ENCODE measurements around the gene FAM53A.

FAM53A gene

DNA sequence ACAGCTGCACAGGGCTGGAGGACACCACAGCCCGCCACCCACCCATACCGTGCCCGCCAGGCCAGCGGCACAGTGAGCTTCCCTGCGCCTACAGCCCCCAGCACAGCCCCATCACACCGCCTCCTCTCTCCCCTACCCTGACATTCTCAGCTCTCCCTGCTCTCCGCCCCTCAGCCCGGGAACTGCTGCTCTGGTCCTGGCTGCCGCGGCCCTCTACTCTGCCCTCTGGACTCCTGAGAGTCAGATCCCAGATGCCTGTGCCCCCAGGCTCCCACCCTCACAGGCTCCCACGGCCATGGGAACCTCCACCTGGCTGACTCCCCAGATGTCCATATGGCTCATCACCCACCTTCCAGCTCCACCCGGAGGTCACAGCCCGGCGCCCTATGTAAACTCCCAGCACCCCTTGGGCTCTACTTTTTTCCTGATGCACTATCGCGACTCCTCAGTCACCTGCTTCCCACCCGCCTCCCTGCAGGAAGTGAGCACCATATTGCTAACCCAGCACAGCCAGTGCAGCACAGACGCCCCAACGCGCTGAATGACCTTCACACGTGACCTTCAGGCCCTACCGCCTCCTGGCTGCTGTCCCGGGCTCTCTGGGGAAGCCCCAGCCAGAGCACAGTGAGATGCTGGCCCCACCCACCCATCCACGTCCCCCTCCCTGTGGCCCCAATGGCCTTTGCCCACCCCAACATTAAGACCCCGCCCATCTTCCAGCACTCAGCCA, 23.0 kb downstream of the FAM53A start:
- POLR2A ChIA-PET = interaction anchor here (0.6 kb wide), 1 partner anchor 15 kb away, joined by 3 read pairs; no protein-coding TSS in a partner anchor
- CTCF ChIA-PET = no interaction called here
- no peaks in the 10 kb centered on the region for H3K9me3 ChIP-seq (ENCODE audit: control insufficient read depth, insufficient read depth, low read depth, low read length)
- H3K27ac ChIP-seq (ENCODE audit: extremely low read depth, low read depth, low read length) = no peak overlapping the region
- no peaks in the 10 kb centered on the region for H3K36me3 ChIP-seq (ENCODE audit: control insufficient read depth in 2 of 2, insufficient read depth in 1 of 2, low read length in 2 of 2)
- H3K4me1 ChIP-seq (ENCODE audit: control insufficient read depth, insufficient read depth, low read length) = no peaks in the 10 kb centered on the region
- H3K4me3 ChIP-seq (ENCODE audit: low read depth, low read length) = no peak overlapping the region
- TF ChIP-seq ZFHX2 (tag by site-specific recombination; conservative IDR thresholded peaks at IDR 0.05) (0 out of 2 replicates have a peak, but pooled peaks have one; percentile 13), ZNF548 (tag by site-specific recombination; IDR thresholded peaks at IDR 0.05) (no peak), EGR2 (tag by site-specific recombination; IDR thresholded peaks at IDR 0.05; ENCODE audit: low read depth) (peak; percentile 54), ZNF510 (tag by site-specific recombination; IDR thresholded peaks at IDR 0.05; ENCODE audit: insufficient replicate concordance) (no peak), ZNF202 (tag by site-specific recombination; IDR thresholded peaks at IDR 0.05; ENCODE audit: borderline replicate concordance) (no peak), ZFP41 (tag by site-specific recombination; IDR thresholded peaks at IDR 0.05; ENCODE audit: borderline replicate concordance) (no peak)
- TF ChIP-seq, protein P1, sequence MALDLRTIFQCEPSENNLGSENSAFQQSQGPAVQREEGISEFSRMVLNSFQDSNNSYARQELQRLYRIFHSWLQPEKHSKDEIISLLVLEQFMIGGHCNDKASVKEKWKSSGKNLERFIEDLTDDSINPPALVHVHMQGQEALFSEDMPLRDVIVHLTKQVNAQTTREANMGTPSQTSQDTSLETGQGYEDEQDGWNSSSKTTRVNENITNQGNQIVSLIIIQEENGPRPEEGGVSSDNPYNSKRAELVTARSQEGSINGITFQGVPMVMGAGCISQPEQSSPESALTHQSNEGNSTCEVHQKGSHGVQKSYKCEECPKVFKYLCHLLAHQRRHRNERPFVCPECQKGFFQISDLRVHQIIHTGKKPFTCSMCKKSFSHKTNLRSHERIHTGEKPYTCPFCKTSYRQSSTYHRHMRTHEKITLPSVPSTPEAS (tag by site-specific recombination; IDR thresholded peaks at IDR 0.05) = no peak

- CTCF ChIA-PET = no interaction called here
- H3K36me3 ChIP-seq (ENCODE audit: control insufficient read depth in 2 of 2, insufficient read depth in 1 of 2, low read length in 2 of 2) = no peaks in the 10 kb centered on the region
- no peaks in the 10 kb centered on the region for H3K4me1 ChIP-seq (ENCODE audit: control insufficient read depth, insufficient read depth, low read length)
- no peak overlapping the region for H3K4me3 ChIP-seq (ENCODE audit: low read depth, low read length)
- no peak overlapping the region for H3K27ac ChIP-seq (ENCODE audit: extremely low read depth, low read depth, low read length)
- no peaks in the 10 kb centered on the region for H3K9me3 ChIP-seq (ENCODE audit: control insufficient read depth, insufficient read depth, low read depth, low read length)
- TF ChIP-seq PRDM4 (tag by site-specific recombination; IDR thresholded peaks at IDR 0.05) (no peak), ZNF398 (tag by site-specific recombination; IDR thresholded peaks at IDR 0.05) (no peak), OSR2 (tag by site-specific recombination; IDR thresholded peaks at IDR 0.05) (no peak), ZNF223 (tag by site-specific recombination; IDR thresholded peaks at IDR 0.05) (no peak), GLIS1 (tag by site-specific recombination; IDR thresholded peaks at IDR 0.05) (no peak), ZBTB49 (tag by site-specific recombination; IDR thresholded peaks at IDR 0.05; ENCODE audit: low read depth) (no peak), ZNF843 (tag by site-specific recombination; IDR thresholded peaks at IDR 0.05) (no peak), ZNF24 (tag by site-specific recombination; IDR thresholded peaks at IDR 0.05) (no peak), SP2 (tag by site-specific recombination; IDR thresholded peaks at IDR 0.05) (no peak), ZNF660 (tag by site-specific recombination; IDR thresholded peaks at IDR 0.05) (no peak), ZBTB20 (tag by site-specific recombination; IDR thresholded peaks at IDR 0.05) (no peak), ZNF610 (tag by site-specific recombination; IDR thresholded peaks at IDR 0.05; ENCODE audit: borderline replicate concordance) (no peak), MZF1 (tag by site-specific recombination; IDR thresholded peaks at IDR 0.05; ENCODE audit: borderline replicate concordance) (no peak), GFI1B (tag by site-specific recombination; IDR thresholded peaks at IDR 0.05) (no peak)
- TF ChIP-seq, protein P2, sequence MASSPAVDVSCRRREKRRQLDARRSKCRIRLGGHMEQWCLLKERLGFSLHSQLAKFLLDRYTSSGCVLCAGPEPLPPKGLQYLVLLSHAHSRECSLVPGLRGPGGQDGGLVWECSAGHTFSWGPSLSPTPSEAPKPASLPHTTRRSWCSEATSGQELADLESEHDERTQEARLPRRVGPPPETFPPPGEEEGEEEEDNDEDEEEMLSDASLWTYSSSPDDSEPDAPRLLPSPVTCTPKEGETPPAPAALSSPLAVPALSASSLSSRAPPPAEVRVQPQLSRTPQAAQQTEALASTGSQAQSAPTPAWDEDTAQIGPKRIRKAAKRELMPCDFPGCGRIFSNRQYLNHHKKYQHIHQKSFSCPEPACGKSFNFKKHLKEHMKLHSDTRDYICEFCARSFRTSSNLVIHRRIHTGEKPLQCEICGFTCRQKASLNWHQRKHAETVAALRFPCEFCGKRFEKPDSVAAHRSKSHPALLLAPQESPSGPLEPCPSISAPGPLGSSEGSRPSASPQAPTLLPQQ (tag by site-specific recombination; IDR thresholded peaks at IDR 0.05) = no peak
- POLR2A ChIA-PET = interaction anchor here (0.6 kb wide), 1 partner anchor 20 kb away, joined by 4 read pairs; no protein-coding TSS in a partner anchor
These were observed 24.7 kb downstream of the FAM53A start for GRCh38 chr4:1659104-1660043.

Data from HEK293 (cell line).